Large intestine (tissue), 3 donors: ENCODE data around the gene TRDN. TPM values are rescaled to one million over a fixed set of nuclear protein-coding genes. Genes with fewer than 3 reads are reported as not detected.

ENCODE experiments used
- DNase-seq, 2 donors: peaks; one replicate each; pipeline versions ENCODE4 v3.0.0 to v3.0.0-alpha.2; 2013
- H3K27ac ChIP-seq: one replicate; pipeline ENCODE4 v1.5.1; 2013; ENCODE audit warnings: low read length
- H3K27me3 ChIP-seq: 2 replicates; pipeline ENCODE4 v1.6.1; 2013; ENCODE audit warnings: low read length; ENCODE audit not compliant: control insufficient read depth, insufficient read depth
- H3K36me3 ChIP-seq: 2 replicates; pipeline ENCODE4 v1.6.1; 2013; ENCODE audit warnings: low read length; ENCODE audit not compliant: control insufficient read depth, insufficient read depth
- H3K4me1 ChIP-seq: one replicate; pipeline ENCODE4 v1.6.1; 2013; ENCODE audit warnings: low read length; ENCODE audit not compliant: control insufficient read depth, insufficient read depth
- H3K4me3 ChIP-seq: one replicate; pipeline ENCODE4 v1.5.1; 2013; ENCODE audit warnings: low read length
- H3K9me3 ChIP-seq: one replicate; pipeline ENCODE4 v1.6.1; 2013; ENCODE audit warnings: mild to moderate bottlenecking, low read depth, low read length, moderate library complexity; ENCODE audit not compliant: control insufficient read depth
- WGBS: methylation state at CpG from one replicate; pipeline ENCODE4 v1.1.5; 2013; ENCODE audit warnings: low lambda C conversion rate; ENCODE audit not compliant: insufficient coverage; 5-methylcytosine and 5-hydroxymethylcytosine counted together
- polyA plus RNA-seq: library from polyadenylated mRNA; unstranded; fragments of 120-200 nt; gene quantifications from one replicate; pipeline ENCODE4 v1.2.1, GENCODE V29; 2013

Gene TRDN
- polyA plus RNA-seq, 1 donor = 0.09 TPM

DNA sequence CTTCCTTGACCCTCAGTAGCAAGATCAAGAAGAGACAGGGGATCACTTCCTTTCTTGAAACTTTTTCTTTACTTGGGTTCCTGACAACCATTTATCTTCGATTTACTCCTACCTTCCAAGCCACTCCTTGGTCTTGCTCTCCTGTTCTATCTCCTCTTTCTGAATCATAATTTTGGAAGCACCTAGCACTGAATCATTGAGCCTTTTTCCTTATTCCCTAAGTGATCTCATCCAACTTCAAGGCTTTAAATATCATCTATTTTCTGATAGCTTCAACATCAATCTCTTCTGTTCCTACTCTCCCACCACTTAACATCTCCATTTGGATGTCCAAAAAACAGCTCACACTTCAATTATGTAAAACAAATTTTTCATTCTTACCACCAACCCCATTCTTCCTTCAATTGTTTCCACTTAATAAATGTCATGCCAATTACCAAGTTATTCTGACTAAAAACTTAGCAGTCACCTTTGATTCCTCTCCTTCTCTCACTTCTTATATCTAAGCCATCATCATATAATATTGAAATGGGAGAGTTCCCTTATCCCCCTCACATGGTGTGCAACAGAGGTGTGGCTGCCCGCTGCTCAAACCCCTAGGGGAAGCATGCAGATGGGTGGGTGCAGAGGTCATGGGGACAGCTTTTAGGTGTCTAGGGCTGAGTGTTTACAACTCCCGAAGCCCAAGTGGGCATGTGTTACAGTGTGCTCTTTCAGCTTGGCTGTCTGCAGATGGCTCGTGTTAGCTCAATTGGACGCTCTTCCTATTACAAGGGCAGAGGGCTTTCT, 23.4 kb upstream of the TRDN start:
- H3K36me3 ChIP-seq = no peaks in the 10 kb centered on the region
- no peaks in the 10 kb centered on the region for H3K9me3 ChIP-seq
- no peaks in the 10 kb centered on the region for H3K4me1 ChIP-seq
- no peak for DNase-seq
- WGBS = 100% methylated on average over 1 of the region's 5 CpGs
- H3K27me3 ChIP-seq = no peaks in the 10 kb centered on the region
- H3K4me3 ChIP-seq = no peak overlapping the region
- no peak overlapping the region for H3K27ac ChIP-seq

DNA sequence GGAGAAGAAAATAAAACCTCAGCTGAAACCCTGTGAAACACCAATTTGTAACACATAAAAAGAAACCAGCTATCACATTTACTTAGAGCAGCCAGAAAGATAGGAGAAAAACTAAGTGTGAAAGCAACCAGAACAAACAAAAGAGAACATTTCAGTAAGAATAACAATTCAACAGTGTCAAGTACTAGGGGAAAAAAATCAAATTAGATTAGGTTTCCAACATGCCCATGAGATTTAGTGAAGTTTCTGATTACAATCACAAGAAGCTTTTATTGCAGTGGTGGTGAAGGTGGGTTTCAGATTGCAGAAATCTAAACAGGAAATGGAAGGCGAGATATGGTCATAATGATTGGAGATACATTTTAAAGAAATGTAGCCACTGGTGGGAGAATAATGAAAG, 22.1 kb upstream of the TRDN start:
- H3K9me3 ChIP-seq = no peaks in the 10 kb centered on the region
- H3K4me1 ChIP-seq = no peaks in the 10 kb centered on the region
- H3K27me3 ChIP-seq = no peaks in the 10 kb centered on the region
- H3K36me3 ChIP-seq = no peaks in the 10 kb centered on the region
- H3K4me3 ChIP-seq = no peak overlapping the region
- H3K27ac ChIP-seq = no peak overlapping the region
- DNase-seq = no peak
- 100% methylated on average over 1 of the region's 1 CpG for WGBS

DNA sequence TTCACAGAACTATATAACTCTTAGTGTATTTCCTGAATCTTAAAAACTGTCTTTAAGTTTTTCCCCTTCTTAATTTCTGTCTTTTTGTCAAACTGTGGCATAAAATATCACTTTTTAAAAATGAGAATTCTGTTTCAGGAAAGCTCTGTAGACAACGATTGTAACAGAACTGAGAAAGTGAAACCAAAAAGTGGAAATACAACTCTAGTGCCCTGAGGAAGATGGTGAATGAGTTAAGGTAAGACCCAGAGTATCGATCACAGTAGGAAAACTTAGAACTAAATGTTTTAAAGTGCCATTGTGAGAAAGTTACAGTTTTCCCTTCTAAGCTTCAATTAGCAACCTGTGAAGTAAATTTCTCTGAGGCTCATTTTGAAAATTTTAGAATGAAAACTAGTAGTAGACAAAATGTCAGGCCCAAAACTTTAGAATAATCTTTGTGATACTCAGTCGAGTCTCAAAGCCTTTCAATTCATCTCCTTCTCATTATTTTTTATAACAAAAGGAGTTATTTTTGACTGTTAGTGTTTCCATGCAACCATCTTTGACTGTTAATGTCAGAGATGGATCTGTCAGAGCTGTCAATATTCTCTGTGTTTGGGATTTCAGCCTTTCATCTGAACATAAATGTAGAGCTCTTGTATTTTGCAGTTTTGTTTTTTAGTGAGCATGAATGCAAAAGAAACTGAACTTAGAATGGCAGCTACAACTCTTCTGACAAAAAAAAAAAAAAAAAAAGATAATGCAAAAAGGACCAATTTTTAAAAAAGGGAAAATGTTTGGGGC, 19.0 kb upstream of the TRDN start:
- WGBS = 83% methylated on average over 2 of the region's 3 CpGs
- no peak overlapping the region for H3K4me3 ChIP-seq

DNA sequence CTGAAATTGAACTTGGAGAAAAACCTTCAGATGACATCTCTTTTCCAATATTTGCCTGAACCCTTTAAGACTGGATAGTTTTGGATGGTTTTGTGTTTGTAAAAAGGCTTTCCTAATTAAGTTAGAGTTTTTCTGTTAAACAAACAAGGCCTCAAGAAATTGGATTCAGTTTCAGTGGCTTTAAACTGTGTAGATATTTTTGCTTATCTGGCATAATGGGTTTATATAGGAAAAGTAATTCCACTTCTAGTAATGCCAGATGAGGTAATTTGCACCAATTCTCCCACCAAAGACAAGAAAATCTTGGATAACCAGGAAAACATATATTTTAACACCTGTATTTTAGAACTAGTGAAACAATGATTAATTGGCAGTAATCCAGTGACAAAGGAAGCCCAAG, 12.0 kb upstream of the TRDN start:
- no peak overlapping the region for H3K27ac ChIP-seq
- H3K4me1 ChIP-seq = no peaks in the 10 kb centered on the region
- no peak overlapping the region for H3K4me3 ChIP-seq
- H3K9me3 ChIP-seq = no peaks in the 10 kb centered on the region
- no peaks in the 10 kb centered on the region for H3K27me3 ChIP-seq
- DNase-seq = no peak
- H3K36me3 ChIP-seq = no peaks in the 10 kb centered on the region

More for the DNA sequence above, 19.0 kb upstream of the TRDN start:
- H3K27me3 ChIP-seq = no peaks in the 10 kb centered on the region
- H3K36me3 ChIP-seq = no peaks in the 10 kb centered on the region
- H3K9me3 ChIP-seq = no peaks in the 10 kb centered on the region
- no peak overlapping the region for H3K27ac ChIP-seq
- no peaks in the 10 kb centered on the region for H3K4me1 ChIP-seq
- no peak for DNase-seq

DNA sequence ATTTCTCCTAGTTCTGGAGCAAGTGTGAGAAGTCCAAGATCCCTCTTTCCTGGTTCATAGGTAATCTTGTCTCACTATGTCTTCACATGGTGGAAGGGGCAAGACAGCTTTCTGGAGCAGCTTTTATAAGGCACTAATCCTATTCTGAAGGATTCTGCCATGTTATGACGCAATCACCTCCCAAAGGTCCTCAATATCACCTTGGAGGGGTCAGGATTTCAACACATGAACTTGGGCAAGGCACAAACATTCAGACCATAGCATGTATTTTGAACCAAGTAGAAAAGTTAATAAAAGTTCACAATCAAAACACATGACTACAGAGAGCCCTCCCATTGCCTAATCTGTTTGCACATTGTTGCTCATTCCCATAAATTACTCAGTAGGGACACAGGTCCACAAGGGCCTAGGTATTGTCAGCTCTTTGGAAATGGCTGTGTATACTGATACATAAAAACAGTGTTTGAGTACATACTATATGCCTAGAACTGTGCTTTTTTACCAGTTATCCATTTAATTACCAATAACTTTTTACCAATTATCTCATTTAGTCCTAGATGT, 11.3 kb upstream of the TRDN start:
- no peaks in the 10 kb centered on the region for H3K9me3 ChIP-seq
- H3K27me3 ChIP-seq = no peaks in the 10 kb centered on the region
- H3K36me3 ChIP-seq = no peaks in the 10 kb centered on the region
- no CpG with 5 or more reads among the region's 1 CpG for WGBS
- DNase-seq = no peak
- H3K4me1 ChIP-seq = no peaks in the 10 kb centered on the region
- H3K27ac ChIP-seq = no peak overlapping the region
- H3K4me3 ChIP-seq = no peak overlapping the region

DNA sequence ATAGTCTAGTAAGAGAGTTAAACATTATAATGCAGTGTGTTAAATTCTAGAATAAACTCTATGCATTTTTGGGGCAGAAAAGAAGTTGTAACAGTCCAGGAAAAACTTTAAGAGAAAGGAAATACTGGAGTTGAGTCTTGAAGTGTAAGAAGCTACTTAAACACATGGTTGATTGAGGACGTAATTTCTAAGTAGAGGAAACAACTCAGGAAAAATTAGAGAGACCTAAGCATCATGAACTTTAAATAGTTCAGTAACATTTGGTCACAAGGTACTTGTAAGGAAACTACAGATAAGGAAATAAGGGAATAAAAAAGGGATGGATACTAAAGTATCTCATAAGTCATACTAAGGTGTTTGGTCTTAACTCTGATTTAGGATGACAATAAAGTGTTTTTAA, 4.7 kb upstream of the TRDN start:
- H3K4me1 ChIP-seq = no peaks in the 10 kb centered on the region
- H3K4me3 ChIP-seq = no peak overlapping the region
- DNase-seq = no peak
- H3K27ac ChIP-seq = no peak overlapping the region
- 100% methylated on average over 1 of the region's 1 CpG for WGBS
- no peaks in the 10 kb centered on the region for H3K9me3 ChIP-seq
- no peaks in the 10 kb centered on the region for H3K36me3 ChIP-seq
- H3K27me3 ChIP-seq = no peaks in the 10 kb centered on the region

DNA sequence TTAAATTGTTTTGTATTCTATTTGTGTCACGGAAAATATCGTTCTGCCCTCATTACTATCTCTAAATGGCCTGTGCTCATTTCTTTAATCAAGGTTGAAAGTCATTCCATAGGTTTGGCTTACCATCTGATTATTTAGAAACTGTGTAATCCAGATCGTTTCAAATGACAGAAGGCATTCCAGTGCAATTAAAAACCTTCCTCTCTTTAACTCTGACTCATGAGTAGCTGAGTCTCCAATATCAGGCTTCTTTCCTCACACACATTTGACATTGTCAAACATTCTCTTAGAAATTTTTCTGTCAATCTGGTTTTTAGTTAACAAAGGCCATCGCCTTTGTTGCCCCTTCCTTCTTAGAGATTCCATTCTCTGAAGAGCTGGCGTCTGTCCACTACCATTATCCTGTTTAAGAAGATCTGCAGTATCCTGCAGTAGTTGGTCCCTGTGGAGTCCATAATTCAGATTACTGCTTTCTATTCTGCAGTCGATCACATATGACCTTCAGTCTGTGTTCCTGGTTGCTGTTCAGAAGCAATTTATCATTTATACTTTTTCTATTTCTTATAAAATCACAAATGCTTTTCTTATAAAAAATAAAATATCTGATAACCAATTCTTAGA, 3.9 kb upstream of the TRDN start:
- DNase-seq = no peak
- H3K4me1 ChIP-seq = no peaks in the 10 kb centered on the region
- H3K27ac ChIP-seq = no peak overlapping the region
- WGBS = 74% methylated on average over 4 of the region's 6 CpGs
- no peaks in the 10 kb centered on the region for H3K27me3 ChIP-seq
- no peak overlapping the region for H3K4me3 ChIP-seq
- no peaks in the 10 kb centered on the region for H3K9me3 ChIP-seq
- H3K36me3 ChIP-seq = no peaks in the 10 kb centered on the region

DNA sequence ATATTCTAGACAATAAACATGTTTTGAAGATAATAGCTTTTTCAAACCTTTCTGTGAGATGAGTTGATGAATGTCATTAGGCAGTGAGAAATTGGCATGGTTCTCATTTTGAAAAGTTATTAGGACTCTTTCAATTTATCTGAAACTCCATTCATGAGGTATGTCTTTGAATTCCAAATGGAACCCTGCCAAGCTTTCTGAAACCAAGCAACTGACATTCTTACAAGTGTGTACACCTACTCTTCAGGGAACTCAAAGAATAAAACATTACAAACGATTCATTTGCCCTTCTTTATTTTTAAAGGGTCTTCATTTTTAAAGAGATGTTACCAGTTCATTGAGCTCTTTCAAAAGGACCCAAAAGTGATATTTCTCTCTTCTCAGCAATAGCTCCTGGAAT, 2.1 kb upstream of the TRDN start:
- no peaks in the 10 kb centered on the region for H3K4me1 ChIP-seq

DNA sequence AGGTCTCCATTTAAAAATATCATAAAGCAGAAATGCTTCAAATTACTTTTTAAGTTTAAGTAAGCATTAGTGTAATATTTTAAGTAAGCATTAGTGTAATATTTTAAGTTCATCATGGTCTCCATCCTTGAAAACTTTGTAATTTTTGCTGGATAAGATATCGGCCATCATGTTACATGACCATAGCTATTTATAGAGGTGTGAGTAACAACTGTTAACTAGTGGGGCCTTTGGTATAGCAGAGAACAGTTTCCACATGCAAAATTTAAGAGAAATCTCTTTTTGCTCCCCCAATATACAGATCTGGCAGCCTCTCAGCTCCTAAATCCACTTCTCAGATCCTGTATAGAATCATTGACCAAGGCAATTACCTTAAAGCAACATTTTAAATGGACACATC, 468 bp downstream of the TRDN start:
- DNase-seq = no peak
- H3K4me1 ChIP-seq = no peaks in the 10 kb centered on the region
- WGBS = no CpG with 5 or more reads among the region's 1 CpG
- H3K36me3 ChIP-seq = no peaks in the 10 kb centered on the region
- H3K9me3 ChIP-seq = no peaks in the 10 kb centered on the region
- H3K4me3 ChIP-seq = no peak overlapping the region
- H3K27me3 ChIP-seq = no peaks in the 10 kb centered on the region
- no peak overlapping the region for H3K27ac ChIP-seq

More for the DNA sequence above, 2.1 kb upstream of the TRDN start:
- H3K4me3 ChIP-seq = no peak overlapping the region
- no peak overlapping the region for H3K27ac ChIP-seq
- no peaks in the 10 kb centered on the region for H3K9me3 ChIP-seq
- WGBS = 80% methylated on average over 1 of the region's 1 CpG
- H3K27me3 ChIP-seq = no peaks in the 10 kb centered on the region
- no peaks in the 10 kb centered on the region for H3K36me3 ChIP-seq
- no peak for DNase-seq

DNA sequence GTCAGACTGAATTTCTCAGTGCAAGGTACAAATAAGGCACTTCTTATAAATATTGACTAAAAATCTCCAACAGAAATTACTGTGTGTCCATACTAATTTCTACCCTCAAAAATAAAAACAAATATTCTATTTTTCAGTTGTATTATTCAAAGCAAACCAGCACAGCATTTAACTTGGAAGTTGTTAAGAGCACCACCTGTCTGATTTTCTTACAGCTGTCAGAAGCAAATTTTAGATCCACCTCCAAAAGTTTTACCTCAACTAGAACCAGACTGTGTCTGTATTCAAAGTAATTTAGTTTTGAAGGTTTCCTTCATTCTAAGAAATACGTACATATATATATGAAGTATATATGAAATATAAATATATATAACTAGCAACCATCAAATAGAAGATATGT, 1.2 kb downstream of the TRDN start:
- Histone ChIP-seq H3K27ac (no peak overlapping the region), H3K9me3 (no peaks in the 10 kb centered on the region), H3K27me3 (no peaks in the 10 kb centered on the region), H3K36me3 (no peaks in the 10 kb centered on the region), H3K4me1 (no peaks in the 10 kb centered on the region), H3K4me3 (no peak overlapping the region)
- 100% methylated on average over 1 of the region's 1 CpG for WGBS
- DNase-seq = no peak
